Aorta (tissue), 5 donors: Measurements from ENCODE around the gene PCNX1. TPM values are rescaled to one million over a fixed set of nuclear protein-coding genes. Genes with fewer than 3 reads are reported as not detected.
"Not testable (repeated sequence)": the region's sequence is repeated elsewhere in the genome, so short reads cannot be mapped to it uniquely, and the experiment has no call there.

Source experiments
- ATAC-seq: fragments of 200-7000 bp; cut with Tn5 transposase; one replicate; pipeline ENCODE4 v1.9.1; 2022; ENCODE audit warnings: moderate library complexity; ENCODE audit not compliant: low FRiP score
- DNase-seq, 2 donors: peaks; one replicate each; pipeline ENCODE4 v3.0.0-alpha.2; 2020
- H3K27ac ChIP-seq, 2 donors: one replicate each; pipeline ENCODE4 v1.5.1; 2013; ENCODE audit warnings: low read length in 2 of 2, mild to moderate bottlenecking in 2 of 2, moderate library complexity in 2 of 2, control low read depth in 1 of 2, inconsistent platforms in 1 of 2, low read depth in 1 of 2
- H3K27me3 ChIP-seq, 2 donors: one replicate each; pipeline ENCODE4 v1.6.1; 2013; ENCODE audit warnings: control low read depth in 1 of 2, low read length in 1 of 2, mild to moderate bottlenecking in 1 of 2, moderate library complexity in 1 of 2; ENCODE audit not compliant: insufficient read depth in 2 of 2, control insufficient read depth in 1 of 2
- H3K36me3 ChIP-seq, 2 donors: one replicate each; pipeline ENCODE4 v1.6.1; 2013; ENCODE audit warnings: control low read depth in 1 of 2, low read length in 1 of 2, mild to moderate bottlenecking in 1 of 2; ENCODE audit not compliant: insufficient read depth in 2 of 2, control insufficient read depth in 1 of 2
- H3K4me1 ChIP-seq, 2 donors: one replicate each; pipeline ENCODE4 v1.6.1; 2013; ENCODE audit warnings: low read length in 2 of 2, control low read depth in 1 of 2, mild to moderate bottlenecking in 1 of 2, moderate library complexity in 1 of 2; ENCODE audit not compliant: insufficient read depth in 2 of 2, control insufficient read depth in 1 of 2
- H3K4me3 ChIP-seq, 2 donors: one replicate each; pipeline ENCODE4 v1.5.1; 2013; ENCODE audit warnings: low read length in 2 of 2, control low read depth in 1 of 2, mild to moderate bottlenecking in 1 of 2
- H3K9me3 ChIP-seq: one replicate; pipeline ENCODE4 v1.6.1; 2013; ENCODE audit warnings: mild to moderate bottlenecking, low read length; ENCODE audit not compliant: control insufficient read depth
- WGBS, 2 donors: extraction: QIAGEN DNeasy Blood & Tissue Kit; methylation state at CpG; one replicate each; pipeline ENCODE4 v1.1.7; 2013; 5-methylcytosine and 5-hydroxymethylcytosine counted together
- intact Hi-C, 2 donors: fragments of 100-400 bp; cut with DNase I; formaldehyde crosslinking; loops; one replicate each; pipeline versions ENCODE4 v1.14.2 to v1.15.0; 2022
- polyA plus RNA-seq, 2 donors: library from polyadenylated mRNA; stranded (reverse); fragments of 200-250 nt; gene quantifications; one replicate each; pipeline ENCODE4 v1.2.3, GENCODE V29; 2013
- total RNA-seq, 2 donors: library from RNA; stranded (reverse); fragmentation: NEBNext Ultra II Directional; extraction: Animal tissue kit (Norgen Biotek cat#: 25700); gene quantifications; one replicate each; pipeline ENCODE4 v1.2.1, GENCODE V29; 2021
- donor health status: healthy with polysubstance abuse.
- donor health status: Bipolar disorder and iron deficiency.
- donor health status: DM: no; HTN: no; CAD: no.
- donor health status: DM: no; HTN: no; CAD: no.
- donor health status: DM: yes; HTN: yes; CAD: no.

PCNX1 gene
- total and polyA plus RNA-seq, 4 donors = 3.4 to 96.4 (median 40.4) TPM

DNA sequence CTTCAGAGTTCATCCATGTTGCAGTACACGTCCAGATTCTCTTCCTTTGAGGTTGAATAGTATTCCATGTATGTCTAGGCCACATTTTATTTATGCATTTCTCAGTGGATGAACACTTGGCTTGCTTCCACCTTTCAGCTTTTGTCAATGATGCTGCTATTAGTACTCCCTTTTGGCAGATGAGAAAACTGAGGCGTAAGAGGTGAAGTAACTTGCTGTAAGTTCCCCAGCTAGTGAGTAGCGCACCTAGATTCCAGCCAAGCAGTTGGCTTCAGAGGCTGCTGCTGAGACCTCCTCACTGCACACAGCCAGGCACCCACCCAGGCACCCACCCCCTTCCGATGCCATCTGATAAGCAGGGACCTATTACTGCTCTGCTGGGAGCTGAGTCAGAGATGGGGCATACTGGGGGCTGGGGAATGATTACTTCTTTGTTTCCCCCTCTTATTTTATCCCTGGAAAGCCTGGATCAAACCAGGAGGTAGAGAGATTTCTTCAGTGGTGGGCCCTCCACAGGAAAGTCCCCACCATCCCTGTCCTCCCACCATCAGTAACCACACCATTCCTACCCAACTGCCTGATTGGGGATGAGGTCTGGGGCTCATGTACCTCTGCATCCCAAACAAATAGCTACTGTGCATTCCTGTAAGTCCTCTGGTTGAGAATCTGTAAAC is 234.6 kb downstream of the PCNX1 start:
- DNase-seq = no peak
- no peaks in the 10 kb centered on the region for H3K4me1 ChIP-seq
- H3K36me3 ChIP-seq = no peaks in the 10 kb centered on the region
- no peak overlapping the region for H3K4me3 ChIP-seq
- no peak for ATAC-seq
- no peak overlapping the region for H3K27ac ChIP-seq
- no peaks in the 10 kb centered on the region for H3K9me3 ChIP-seq
- 94 to 95% methylated on average over 4 of the region's 4 CpGs for WGBS, 2 donors
- intact Hi-C loops = no loop called here
- H3K27me3 ChIP-seq = no peaks in the 10 kb centered on the region

DNA sequence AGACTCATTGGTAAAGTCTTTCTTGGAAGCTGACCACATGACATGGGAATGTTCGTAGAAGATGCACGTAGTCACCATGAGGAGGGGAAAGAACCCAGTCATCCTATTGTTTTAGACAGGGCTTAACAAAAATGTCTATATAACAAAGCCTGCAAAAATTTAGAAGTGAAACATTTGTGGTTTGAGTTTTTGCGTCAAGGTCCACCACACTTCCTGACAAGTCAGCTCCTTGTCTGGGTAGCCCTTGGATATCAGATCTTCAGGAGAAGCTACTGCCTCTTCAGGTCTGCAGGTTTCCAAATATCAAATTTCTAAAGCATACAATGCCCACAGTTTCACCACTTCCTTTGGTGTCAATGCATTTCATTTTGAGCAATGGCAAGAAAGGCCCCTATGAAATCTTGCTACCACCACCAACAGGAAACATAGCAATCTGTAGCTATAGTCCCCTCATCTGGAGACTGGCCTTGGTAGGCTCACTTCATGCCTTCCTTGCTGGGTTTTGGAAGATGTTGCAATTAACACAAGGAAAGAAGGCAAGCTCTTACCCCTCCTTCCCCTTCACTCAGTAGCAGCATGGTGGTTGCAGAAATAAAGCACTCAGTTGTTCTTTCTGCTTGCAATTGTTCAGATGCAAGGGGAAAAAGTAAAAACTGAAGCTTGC is 235.2 kb downstream of the PCNX1 start:
- Histone ChIP-seq H3K4me1 (no peaks in the 10 kb centered on the region), H3K27ac (no peak overlapping the region), H3K27me3 (no peaks in the 10 kb centered on the region), H3K4me3 (no peak overlapping the region), H3K9me3 (no peaks in the 10 kb centered on the region), H3K36me3 (no peaks in the 10 kb centered on the region)
- intact Hi-C loops = no loop called here
- DNase-seq = no peak
- no peak for ATAC-seq
- WGBS, 2 donors = 92% methylated on average over 3 of the region's 3 CpGs

DNA sequence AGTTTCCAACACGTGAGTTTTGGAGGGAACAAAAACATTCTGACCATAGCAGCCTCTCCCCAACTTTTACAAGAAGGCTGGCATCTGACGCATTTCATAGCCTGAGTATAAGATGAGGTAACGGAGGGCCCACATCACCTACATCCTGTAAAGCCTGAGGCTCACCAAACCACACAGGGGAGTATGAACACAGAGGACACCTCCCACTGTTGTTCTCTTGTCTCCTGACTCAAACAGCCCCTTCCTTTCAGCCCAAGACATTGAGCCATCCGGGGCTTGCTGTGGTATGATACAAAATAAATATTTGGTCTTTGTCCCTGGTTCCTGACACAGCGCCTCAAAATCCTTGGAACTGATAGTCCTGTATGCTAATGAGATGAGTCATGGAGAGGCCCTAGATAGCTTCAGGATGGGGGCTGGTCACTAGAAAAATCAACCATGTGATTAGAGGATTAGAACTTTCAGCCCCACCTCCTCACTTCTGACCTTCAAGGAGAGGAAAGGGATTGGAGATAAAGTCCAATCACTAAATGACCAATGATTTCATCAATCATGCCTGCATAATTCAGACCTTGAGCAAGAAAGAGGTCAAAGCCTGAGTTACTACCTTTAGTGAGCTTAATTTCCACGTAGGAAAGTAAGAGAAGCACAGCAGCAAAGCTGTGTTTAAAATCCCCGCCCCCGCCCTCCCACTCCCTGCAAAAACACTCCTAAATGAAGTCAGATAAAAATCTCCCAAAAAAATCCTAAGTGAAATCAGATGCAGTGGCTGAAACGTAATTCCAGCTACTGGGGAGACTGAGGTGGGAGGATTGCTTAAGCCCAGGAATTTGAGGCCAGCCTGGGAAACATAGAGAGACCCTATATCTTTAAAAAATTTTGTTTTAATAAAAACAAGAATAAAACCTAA is 236.4 kb downstream of the PCNX1 start:
- Histone ChIP-seq H3K4me3 (no peak overlapping the region), H3K27ac (no peak overlapping the region), H3K9me3 (no peaks in the 10 kb centered on the region), H3K4me1 (no peaks in the 10 kb centered on the region), H3K36me3 (no peaks in the 10 kb centered on the region), H3K27me3 (no peaks in the 10 kb centered on the region)
- ATAC-seq = no peak
- intact Hi-C loops = no loop called here
- WGBS, 2 donors = 73 to 74% methylated on average over 9 of the region's 9 CpGs
- DNase-seq = no peak

DNA sequence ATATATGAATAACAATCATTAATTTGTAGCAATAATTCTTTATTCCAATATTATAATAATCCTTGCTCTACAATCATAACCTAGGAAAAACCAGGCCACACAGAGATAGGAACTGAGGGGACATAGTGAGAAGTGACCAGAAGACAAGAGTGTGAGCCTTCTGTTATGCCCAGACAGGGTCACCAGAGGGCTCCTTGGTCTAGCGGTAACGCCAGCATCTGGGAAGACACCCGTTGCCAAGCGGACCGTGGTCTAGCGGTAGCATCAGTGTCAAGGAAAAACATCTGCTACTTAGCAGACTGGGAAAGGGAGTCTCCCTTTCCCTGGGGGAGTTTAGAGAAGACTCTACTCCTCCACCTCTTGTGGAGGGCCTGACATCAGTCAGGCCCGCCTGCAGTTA is 240.1 kb downstream of the PCNX1 start:
- H3K36me3 ChIP-seq, H3K27me3 ChIP-seq, H3K9me3 ChIP-seq, H3K27ac ChIP-seq, H3K4me3 ChIP-seq, DNase-seq, intact Hi-C loops, ATAC-seq, H3K4me1 ChIP-seq: not testable (repeated sequence)
- 85 to 88% methylated on average over 7 of the region's 7 CpGs for WGBS, 2 donors

DNA sequence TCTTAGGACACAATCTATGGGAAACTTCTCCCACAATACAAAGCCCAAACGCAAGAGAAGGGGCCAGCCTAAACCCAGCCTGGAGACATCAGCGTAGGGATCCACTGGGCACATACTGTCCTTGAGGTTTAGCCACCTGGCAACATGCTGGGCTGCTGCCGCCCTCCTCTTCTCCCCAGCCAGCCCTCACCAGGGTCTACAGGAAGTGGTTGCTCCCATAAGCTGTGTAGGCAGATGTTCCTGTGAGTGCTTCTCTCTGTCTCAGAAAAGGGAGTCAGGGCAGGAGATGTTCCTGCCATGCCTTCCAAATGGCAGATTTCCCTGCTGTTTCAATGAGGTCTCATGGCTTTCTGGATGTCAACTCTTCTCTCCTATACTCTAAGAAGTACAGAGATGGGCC is 241.4 kb downstream of the PCNX1 start:
- Histone ChIP-seq H3K36me3 (no peaks in the 10 kb centered on the region), H3K4me1 (no peaks in the 10 kb centered on the region), H3K27ac (no peak overlapping the region), H3K27me3 (no peaks in the 10 kb centered on the region), H3K9me3 (peaks cover 10% of the 10 kb centered on the region), H3K4me3 (no peak overlapping the region)
- 95 to 97% methylated on average over 3 of the region's 3 CpGs for WGBS, 2 donors
- ATAC-seq = no peak
- no peak for DNase-seq
- intact Hi-C loops = no loop called here

DNA sequence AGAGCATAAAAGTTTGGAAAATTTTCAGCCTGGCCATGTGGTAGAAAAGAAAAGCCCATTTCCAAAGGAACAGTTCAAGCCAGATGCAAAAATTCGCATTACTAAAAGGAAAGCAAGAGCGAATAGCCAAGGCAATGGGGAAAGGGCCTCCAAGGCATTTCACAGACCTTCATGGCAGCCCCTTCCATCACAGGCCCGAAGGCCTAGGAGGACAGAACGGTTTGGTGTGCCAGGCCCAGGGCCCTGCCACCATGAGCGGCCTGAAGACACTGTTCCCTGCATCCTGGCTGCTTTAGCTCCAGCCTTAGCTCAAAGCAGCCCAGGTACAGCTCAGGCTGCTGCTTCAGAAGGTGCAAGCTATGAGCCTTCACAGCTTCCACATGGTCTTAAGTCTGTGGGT is 243.5 kb downstream of the PCNX1 start:
- no peaks in the 10 kb centered on the region for H3K36me3 ChIP-seq
- H3K27me3 ChIP-seq = no peaks in the 10 kb centered on the region
- H3K27ac ChIP-seq = no peak overlapping the region
- ATAC-seq (no peak), DNase-seq (no peak)
- H3K4me1 ChIP-seq = no peaks in the 10 kb centered on the region
- peaks cover 10% of the 10 kb centered on the region for H3K9me3 ChIP-seq
- 62 to 64% methylated on average over 5 of the region's 5 CpGs for WGBS, 2 donors
- intact Hi-C loops = no loop called here
- no peak overlapping the region for H3K4me3 ChIP-seq

DNA sequence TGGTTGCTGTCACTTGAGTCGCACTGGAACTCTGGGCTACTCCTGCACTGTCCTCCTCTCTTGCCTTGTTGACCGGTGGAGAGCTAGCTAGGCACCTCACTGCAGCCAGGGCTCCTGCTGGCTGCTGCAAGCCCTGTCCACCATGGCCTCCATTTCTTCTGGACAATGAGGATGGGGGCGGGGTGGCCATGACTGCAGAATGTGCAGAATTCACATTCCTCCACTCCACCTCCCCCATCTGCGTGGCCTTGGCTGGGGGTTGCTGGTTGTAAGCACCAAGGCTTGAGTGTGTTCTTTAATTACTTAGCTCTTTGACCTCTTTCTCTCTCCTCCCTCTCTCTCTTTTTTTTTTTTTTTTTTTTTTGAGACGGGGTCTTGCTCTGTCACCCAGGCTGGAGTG is 248.5 kb downstream of the PCNX1 start:
- H3K27me3 ChIP-seq = no peaks in the 10 kb centered on the region
- ATAC-seq (no peak), DNase-seq (no peak)
- intact Hi-C loops = no loop called here
- no peaks in the 10 kb centered on the region for H3K4me1 ChIP-seq
- no peaks in the 10 kb centered on the region for H3K36me3 ChIP-seq
- no peak overlapping the region for H3K27ac ChIP-seq
- no peak overlapping the region for H3K4me3 ChIP-seq
- 94 to 98% methylated on average over 4 of the region's 5 CpGs for WGBS, 2 donors
- H3K9me3 ChIP-seq = peaks cover 6% of the 10 kb centered on the region

DNA sequence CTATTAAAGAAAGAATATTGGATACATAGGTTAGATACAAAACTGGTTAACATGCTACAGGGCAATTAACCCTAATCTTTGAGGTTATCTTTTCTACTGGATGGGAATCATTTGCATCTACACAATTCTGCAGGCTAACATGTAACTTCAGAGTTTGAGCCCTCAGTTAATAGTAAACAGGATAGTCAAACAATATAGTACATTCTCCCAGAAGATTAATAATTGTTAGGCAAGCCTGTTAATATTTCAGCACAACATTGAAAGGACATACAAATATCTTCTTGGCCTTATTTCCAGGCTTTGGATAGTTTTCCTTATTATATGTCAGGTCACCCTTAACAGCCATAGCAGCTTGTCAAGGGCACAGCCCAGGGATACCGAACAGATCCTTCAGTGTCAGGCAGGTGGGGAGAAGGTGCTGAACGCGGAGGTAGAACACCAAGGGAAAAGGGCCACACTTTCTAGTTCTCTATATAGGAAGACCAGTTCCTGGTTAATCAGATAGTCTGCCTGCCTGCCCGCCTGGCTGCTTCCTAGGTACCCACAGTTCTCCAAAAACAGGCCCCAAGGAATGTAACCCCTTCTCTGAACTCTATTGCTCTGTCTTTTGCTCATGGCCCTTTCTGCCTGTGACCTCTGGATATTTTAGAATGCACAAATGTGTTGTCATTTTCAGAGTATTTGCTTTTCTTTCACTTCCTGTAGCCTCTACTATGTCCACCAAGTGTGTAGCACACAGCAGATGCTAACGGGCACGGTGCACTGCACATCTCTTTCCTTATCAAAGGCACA is 256.0 kb downstream of the PCNX1 start:
- ATAC-seq (no peak), DNase-seq (no peak)
- no peak overlapping the region for H3K4me3 ChIP-seq
- no peaks in the 10 kb centered on the region for H3K36me3 ChIP-seq
- no peaks in the 10 kb centered on the region for H3K4me1 ChIP-seq
- no peaks in the 10 kb centered on the region for H3K27me3 ChIP-seq
- no peaks in the 10 kb centered on the region for H3K9me3 ChIP-seq
- intact Hi-C loops = no loop called here
- WGBS, 2 donors = 79 to 83% methylated on average over 6 of the region's 6 CpGs
- H3K27ac ChIP-seq = no peak overlapping the region
